Muscle of arm (tissue), 12 donors: ENCODE results near the gene SPEG. TPM values are rescaled to one million over a fixed set of nuclear protein-coding genes. Genes with fewer than 3 reads are reported as not detected.

Experiments used
- DNase-seq: peaks from one replicate; pipeline ENCODE4 v3.0.0-alpha.2; 2013
- polyA plus RNA-seq, 12 donors: library from polyadenylated mRNA; unstranded; fragments of 120-200 nt; gene quantifications; one replicate each; pipeline ENCODE4 v1.2.1, GENCODE V29; 2013; ENCODE audit not compliant: insufficient read length in 12 of 12

SPEG gene
- polyA plus RNA-seq, 12 donors = 61.4 to 251 (median 156) TPM

DNA sequence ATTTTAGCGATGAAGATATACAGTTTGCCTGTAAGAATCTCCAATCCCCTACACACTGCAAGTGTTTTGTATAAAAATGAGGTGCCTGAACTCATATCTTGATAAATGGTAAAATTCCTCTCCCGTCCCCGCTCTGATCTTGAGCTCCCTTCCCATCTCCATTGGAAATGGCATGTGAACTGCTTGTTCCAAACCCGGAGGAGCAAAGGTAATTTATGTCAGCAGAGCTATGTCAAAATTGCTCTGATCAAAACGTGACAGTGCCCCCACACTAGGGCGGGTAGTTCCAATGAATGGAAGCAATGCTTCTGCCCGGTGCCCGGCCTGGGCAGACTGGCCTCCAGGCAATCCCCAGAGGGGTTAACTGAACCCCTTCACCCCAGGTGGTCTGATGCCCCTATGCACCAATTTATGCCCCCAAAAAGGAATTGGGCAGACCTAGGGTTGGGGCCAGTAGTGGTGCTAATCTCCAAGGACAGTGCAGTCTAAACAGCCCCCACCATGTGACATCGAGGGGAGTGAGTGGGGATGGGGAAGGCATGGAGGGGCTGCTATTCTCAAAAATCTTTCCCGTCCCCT lies 60.4 kb downstream of the SPEG start:
- no peak for DNase-seq

DNA sequence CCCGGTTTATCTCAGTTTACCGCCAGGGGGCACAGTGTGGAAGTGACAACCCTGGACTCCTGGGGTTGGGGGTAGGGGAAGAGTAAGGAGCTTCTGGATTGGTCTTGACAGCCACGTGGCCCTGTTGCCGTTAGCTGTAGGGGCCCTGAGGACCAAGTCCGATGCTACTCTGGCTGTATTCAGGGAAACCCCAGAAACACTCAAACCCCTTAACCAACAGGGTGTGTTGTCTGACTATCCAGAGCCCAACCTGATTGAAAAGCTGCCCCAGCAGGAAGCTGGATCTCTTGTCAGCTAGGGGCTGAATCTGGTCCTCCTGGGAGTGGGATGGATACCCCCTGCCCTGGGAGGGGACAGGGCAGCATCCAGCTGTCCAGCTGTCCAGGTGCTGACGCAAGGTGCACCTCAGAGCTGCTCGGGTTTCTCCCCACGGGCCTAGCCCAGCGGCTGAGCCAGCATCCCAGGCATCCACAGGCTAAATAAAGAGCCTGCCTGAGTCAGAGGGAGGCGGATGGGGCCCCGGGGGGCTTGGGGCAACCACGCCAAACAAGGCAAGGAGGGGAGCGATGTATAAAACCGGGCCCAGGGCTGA lies 61.0 kb downstream of the SPEG start:
- no peak for DNase-seq

DNA sequence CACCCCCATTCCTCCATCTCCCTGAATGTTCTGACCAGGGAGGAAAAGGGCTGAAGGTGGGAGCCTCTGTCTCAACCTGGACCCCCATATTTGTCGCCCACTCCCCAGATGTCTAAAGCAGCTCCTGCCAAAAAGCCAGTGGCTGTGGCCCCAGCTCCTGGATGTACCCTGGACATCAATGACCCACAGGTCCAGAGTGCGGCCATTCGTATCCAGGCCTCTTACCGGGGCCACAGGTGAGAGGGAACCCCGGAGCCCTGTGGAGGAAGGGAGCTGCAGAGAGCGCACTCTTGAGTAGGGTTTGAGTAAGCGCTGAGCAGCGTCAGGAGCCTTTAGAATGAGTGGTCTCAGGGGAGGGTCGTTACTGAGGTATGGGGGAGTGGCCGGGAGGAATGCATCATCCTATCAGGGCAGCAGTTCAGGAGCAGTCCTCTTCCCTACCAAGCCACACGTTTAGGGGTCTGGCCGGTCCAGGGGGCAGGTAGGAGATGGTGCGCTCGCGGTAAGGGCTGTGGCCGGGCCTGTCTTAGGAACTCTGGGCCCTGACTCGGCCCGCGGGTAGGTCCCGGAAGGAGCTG lies 61.7 kb downstream of the SPEG start:
- DNase-seq = no peak

DNA sequence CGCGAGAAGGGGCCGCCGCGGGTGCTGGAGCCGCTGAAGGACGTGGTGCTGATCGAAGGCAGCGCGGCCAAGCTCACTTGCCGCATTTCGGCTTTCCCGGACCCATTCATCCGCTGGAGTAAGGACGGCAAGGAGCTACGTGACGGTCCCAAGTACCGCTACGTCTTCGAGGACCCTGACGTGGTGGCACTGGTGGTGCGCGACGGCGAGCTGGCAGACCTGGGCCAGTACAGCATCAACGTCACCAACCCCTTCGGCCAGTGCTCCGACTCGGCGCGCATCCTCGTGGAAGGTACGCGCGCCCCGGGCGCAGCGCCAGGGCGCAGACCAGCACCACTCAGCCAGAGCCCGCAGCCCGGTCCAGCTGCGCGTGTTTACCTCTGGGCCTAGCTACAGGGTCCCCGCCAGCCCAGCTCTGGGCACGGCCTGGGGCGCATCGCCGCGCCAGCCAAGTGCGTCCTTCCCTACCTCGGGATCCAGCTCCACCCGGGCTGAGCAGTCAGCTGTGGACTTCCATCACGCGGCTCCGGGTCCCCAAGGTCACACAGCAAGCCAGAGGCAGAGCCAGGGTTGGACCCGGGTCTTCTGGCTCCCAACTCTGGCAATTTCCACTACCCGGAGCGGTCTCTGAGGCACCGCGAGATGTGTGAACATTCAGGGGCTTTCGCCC lies 62.3 kb downstream of the SPEG start:
- DNase-seq = no peak

DNA sequence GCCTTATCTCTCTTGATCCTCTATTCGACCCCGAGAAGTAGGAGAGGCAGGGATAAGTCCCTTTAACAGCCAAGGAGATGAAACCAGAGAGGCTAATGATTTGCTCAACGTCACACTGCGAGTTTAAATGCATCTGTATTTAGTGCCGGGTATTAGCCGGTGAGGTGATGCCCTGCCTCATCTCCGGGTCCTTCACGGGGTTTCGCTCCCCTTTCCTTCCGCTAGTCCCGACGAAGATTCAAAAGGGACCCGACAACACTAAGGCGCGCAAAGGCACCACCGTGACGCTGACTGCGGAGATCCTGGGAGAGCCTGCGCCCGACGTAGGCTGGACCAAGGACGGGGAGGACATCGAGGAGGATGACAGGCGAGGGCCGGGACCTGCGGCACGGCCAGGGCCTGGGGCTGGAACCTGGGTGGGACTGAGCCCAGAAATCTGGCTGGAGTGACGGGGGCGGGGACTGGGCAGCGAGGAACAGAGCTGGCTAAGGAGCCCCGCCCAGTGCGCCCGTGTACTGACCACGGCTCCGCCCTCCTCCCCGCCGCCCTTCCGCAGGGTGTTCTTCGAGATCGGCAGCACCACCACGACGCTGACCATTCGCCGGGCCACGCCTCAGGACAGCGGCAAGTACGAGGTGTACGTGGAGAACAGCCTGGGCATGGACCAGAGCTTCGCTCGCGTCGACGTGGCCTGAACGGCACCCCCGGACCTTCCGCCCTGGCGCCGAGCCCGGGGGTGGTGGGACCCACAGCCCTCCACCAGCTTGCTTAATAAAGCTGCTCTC lies 63.0 kb downstream of the SPEG start:
- DNase-seq = peak; percentile 79

DNA sequence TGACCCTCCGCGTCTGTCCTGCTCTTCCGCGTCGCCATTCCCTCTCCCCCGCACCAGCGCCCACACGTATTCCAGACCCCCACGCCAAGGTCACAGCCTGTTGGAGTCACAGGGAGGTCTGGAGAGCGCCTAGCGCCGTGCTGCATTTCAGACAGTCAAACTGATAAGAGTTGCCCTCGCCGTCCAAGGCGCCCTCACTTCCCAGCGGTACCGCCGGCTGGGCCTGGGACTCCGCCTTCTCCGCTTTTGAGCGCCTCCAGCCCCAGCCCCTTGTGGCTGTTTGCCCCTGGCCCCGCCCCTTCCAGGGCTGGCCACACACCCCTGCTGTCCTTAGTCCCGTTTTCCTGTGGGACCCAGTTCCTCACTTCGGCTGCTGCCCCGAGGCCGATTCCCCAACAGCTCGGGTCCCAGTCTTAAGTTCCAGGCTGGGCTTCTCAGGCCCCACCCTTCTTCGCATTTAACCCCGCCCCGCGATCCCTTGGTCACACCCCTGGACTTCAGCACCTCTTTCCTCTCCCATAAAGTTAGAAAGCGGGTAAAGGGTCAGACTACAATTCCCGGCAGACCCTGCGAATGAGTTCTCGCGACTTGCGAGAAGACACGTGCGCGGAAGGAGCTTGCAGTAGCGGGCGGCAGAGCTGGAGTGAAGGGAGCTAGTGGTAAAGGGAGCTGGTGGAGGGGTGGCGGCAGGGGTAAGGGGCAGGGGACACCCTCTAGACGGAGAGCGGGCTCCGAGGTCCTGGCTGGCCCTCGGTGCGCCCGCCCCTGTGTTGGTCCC lies 63.8 kb downstream of the SPEG start, which contains the start of gene GMPPA:
Gene GMPPA, plus strand, starts transcription at position 612 of the 778 bp plus-strand sequence. CDS start 1,085 bp downstream, outside the sequence.
- peak; percentile 99 for DNase-seq

DNA sequence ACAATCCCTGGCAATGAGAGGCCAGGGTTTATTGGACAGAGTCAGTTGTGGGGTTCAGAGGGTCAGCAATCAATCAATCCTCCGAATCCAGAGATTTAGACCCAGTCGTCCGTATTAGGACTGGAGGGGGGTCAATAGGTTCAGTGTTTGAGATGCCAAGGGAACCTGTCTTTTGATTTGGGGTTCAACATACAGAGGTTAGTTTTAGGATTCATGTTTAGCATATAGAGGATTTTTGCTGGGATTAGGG lies 64.3 kb downstream of the SPEG start:
- DNase-seq = no peak

DNA sequence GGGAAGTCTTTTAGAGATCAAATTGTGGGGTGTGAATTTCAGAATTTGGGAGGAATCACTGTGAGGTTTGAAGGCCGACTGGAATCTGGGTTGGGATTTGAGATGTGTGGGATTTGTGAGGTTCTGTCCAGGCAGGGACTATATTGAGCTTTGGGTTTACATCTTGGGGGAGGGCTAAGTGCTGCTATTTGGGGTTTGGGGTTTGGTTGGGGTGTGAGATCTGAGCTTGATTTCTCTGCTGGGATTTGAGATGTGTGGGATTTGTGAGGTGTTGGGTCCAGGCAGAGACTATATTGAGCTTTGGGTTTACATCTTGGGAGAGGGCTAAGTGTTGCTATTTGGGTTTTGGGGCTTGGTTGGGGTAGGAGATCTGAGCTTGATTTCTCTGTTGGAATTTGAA lies 64.9 kb downstream of the SPEG start:
- DNase-seq = no peak

DNA sequence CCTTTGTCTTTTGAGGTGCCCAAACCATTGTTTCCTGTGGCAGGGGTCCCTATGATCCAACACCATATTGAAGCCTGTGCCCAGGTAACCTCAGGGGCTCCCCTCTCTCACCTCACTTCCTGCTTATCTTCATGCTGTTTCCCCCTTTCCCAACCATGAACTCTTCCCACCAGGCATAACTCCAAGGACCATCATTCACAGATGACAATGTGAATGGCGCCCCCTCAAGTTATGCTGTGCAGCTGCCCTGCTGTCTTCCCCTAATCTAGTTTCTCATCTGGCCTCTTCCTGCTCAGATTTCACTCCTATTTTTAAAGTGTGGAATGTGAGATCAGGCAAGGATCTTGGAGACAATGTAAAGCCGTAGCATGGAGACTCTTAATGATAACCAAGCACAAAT lies 65.5 kb downstream of the SPEG start:
- no peak for DNase-seq

DNA sequence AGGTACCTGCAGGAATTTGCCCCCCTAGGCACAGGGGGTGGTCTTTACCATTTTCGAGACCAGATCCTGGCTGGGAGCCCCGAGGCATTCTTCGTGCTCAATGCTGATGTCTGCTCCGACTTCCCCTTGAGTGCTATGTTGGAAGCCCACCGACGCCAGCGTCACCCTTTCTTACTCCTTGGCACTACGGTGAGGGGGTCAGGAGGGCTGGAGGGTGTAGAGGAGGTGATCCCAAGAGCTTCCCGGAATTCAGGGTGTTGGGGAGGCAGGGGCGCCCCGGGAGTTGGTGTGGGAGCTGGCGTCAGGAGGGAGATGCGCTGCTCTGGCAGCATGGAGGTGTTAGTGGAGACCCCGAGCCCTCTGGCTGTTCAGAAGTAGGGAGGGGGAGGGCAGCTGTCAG lies 67.2 kb downstream of the SPEG start:
- DNase-seq = no peak

DNA sequence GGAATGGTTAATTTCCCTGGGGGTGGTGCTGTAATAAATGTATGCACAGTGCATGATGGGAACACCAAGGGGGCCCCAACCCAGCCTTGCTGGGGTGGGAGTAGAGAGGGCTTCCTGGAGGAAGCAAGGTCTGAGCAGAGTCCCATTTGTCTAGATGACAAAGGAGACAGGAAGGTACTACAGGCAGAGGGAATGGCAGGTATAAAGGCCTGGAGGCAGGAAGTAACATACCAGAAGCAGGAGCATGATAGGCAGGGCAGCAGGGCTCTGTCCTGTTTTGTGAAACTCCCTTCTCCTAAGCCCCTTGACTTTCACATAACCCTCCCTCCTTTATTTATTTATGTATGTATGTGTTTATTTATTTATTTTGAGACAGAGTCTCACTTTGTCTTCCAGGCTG lies 68.0 kb downstream of the SPEG start:
- no peak for DNase-seq

DNA sequence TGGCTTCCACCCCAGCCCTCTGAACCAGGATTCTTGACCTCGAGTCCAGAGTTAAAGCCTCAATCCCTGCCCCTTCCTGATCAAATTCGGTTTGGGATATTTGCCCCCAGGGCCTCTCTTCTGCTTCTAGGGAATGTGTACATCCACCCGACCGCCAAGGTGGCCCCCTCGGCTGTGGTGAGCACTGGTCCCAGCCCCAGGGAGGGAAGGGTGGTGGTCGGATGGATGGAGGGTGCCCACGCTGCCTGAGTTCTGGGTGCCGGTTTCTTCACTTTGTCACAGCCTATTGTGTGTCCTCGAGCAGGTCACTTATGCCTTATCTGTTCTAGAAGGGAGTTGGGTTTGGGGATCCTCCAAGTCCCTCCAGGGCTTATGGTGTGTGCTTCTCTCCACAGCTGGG lies 70.9 kb downstream of the SPEG start:
- no peak for DNase-seq

DNA sequence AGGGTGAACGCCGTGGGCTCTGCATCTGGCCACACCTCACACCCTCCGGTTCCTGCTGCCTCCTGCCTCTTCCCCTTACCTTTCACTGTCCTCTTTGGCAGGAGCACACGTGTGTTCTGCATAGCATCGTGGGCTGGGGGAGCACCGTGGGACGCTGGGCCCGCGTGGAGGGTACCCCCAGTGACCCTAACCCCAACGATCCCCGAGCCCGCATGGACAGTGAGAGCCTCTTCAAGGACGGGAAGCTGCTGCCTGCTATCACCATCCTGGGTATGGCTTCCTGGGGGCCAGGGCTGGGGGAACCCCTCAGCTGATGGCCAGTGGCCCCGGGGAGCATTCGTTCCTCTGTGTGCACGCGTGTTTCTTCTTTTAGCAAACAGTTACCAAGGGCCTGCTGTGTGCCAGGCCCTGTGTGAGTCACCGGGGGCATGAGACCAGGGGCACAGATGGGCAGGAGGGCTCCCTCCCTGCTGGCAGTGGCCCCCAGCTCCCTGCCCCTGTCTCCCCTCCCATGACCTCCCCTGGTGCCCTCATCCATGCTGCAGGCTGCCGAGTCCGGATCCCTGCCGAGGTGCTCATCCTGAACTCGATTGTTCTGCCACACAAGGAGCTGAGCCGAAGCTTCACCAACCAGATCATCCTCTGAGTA lies 71.6 kb downstream of the SPEG start:
- no peak for DNase-seq

DNA sequence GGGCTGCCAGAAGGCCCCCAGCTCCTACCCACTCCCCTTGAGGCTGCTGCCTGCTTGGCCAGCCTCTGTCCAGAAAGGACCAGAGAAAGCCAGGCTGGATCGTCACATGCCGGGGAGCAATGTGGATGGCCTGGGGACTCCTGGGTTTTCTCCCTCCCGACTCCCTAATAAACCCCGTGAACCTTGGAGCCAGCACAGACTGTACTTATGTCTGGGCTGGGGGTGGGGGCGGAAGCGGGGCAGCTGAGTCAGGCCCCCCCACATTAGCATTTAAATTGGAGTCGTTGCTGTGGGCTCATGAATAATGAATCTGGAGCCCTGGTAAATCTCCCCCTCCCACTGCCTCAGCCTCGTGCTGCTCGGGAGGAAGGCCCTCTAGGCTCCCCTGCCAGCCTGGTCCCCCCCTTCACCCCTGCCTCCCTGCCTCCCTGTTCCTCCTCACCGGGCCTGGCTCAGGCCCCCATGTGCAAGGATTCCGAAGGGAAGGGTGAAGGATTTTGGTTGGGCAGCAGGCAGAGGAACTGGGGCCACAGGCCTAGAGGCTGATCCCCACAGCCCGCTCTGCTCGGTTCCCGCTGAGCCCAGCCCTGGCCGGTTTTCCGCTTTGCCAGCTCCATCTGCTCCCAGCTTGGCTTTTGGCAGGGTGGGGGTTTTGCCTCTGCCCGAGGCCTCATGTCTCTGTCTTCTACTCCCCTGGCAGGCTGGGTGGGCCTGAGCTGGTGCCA lies 72.3 kb downstream of the SPEG start:
- DNase-seq = no peak

DNA sequence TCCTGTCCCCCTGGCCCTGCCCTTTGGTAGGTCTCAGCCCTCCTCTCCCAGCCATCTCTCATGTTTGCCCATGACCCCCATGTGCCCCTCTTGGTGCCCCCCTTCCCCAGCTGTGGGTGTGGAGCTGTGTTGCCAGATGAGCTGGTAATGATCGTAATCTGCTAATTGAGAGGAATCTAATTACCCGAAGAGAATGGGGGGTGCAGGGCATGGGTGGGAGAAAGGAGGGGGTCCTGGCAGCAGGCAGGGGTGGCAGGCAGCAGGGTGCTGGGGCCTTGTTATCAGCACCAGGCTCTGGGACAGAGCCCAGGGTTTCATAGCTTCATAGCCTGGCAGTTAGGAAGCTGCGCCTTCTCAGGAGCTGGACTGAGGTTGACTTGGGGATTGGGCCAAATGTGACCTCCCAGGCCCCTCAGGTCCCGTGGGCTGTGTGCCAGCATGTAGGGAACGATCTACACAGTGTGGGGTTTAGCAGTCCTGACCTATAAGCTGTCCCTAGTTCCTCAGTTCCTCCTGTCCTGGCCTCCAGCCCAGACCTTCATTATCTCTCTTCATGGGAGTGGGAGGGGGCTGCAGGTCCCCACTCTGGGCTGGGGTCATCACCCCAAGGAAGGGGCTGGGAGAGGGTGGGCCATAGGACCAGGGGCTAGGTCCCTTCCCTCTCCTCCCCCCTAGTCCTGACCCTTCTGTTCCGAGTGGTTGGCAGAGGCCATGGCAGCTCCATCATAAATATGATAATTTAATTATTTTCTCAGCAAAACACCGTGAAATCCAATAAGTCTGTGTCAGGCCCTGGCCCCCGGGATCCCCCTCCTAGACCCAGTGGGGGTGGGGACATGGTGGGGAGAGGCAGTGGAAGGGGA lies 73.2 kb downstream of the SPEG start:
- DNase-seq = no peak

DNA sequence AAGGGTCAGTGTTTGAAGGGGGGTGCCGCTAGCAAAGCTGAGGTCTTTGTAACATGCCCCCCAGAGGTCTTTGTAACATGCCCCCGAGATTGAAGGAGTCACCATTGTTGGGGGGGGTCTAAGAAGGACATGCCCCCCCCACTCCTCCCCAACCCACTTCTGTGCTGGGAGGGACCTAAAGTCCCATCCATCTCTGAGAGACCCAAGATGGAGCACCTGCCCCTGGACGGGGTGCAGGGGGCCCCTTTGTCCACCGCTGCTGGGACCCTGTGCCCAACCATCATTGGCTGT lies 73.7 kb downstream of the SPEG start:
- DNase-seq = no peak

DNA sequence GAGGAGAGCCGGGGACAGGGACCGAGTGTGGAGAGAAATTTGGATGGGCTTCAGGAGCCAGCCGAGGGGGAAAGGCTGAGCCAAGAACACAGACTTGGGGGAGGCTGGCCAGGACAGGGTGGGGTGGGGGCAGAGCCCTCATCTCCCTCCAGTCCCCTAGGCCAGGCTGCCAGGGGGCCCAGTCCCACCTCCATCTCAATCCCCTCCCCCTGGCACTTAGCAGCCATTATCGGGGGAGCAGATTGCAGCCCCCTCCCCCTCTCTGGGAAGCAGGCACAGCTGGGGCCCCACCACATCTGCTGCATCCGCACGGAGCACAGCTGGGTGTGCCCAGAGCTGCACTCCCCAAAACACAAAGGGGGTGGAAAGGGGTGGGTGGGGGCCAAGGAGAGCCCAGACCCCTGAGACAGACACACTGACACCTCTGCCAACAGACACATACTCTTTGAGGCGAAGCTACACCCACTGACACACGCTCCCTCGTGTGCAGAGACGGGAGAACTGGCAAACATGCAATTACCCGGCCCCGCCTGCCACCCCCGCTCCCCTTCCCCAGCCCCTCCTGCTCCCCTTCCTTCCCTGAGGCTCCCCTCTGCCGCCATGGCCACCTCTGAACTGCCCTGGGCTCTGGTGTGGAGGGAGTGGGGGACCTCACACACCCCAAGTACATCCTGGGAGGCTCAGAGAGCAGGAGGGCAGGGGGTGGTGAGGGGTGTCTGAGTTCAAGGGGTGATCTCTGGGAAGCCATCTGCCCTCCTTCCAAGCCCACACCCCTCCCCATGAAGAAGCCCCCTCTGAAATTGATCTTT lies 74.5 kb downstream of the SPEG start:
- no peak for DNase-seq

DNA sequence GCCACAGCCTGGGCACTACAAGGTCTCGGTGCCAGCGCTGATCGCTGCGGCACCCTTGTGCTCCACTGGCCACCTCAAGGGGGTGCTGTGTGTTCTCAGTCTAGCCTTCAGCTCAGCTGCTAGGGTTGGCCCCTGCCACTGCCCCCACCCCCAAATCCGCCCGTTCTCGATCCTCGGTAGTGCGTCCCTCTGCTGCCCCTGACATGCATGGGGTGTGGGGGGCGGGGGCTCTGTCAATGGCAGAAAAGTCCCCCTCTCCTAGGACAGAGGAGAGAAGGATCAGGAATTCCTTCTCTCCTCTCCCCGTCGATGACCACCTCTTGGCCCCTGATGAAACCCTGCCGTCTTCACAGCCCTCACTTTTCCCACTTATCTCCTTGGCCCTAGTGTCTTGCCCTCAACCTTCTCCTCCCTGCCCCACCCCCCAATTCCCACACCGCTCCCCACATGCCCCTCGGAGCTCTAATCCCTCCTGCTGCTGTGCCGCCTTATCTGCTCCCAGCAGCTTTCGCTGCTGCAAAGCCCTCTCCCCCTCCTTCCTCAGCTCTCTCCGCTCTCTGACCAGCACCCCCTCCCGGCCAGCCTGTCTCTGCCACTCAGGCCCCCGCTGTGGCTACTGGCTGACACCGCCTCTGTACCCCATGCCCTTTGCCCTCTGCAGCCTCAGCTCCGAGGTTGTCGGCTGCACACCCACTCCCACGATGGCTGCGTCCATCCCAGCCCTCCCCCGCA lies 75.3 kb downstream of the SPEG start:
- DNase-seq = peak; percentile 66
